Measurements from ENCODE around the gene OR51M1.

OR51M1 gene

DNA sequence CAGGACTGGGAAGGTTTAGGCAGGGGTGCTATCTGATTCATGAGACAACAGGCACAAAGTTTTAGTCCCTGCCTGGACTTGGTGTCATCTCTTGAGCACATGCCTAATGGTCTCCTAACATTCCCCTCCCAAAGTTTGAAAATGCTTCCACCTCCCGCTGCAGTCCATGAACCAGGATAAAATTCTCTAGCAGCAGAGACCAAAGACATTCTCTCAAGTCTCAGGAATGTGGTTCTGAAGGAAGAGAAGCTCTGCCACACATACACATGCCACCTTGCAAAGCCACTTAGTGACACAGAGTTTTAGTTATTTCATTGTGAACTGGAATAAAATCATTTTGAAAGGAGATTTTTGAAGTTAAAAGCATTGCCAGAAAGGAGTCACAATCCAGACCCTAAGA lies 16.8 kb upstream of the OR51M1 start:
- TF ChIP-seq, protein P1, sequence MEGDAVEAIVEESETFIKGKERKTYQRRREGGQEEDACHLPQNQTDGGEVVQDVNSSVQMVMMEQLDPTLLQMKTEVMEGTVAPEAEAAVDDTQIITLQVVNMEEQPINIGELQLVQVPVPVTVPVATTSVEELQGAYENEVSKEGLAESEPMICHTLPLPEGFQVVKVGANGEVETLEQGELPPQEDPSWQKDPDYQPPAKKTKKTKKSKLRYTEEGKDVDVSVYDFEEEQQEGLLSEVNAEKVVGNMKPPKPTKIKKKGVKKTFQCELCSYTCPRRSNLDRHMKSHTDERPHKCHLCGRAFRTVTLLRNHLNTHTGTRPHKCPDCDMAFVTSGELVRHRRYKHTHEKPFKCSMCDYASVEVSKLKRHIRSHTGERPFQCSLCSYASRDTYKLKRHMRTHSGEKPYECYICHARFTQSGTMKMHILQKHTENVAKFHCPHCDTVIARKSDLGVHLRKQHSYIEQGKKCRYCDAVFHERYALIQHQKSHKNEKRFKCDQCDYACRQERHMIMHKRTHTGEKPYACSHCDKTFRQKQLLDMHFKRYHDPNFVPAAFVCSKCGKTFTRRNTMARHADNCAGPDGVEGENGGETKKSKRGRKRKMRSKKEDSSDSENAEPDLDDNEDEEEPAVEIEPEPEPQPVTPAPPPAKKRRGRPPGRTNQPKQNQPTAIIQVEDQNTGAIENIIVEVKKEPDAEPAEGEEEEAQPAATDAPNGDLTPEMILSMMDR (IDR thresholded peaks at IDR 0.05), result no peak

DNA sequence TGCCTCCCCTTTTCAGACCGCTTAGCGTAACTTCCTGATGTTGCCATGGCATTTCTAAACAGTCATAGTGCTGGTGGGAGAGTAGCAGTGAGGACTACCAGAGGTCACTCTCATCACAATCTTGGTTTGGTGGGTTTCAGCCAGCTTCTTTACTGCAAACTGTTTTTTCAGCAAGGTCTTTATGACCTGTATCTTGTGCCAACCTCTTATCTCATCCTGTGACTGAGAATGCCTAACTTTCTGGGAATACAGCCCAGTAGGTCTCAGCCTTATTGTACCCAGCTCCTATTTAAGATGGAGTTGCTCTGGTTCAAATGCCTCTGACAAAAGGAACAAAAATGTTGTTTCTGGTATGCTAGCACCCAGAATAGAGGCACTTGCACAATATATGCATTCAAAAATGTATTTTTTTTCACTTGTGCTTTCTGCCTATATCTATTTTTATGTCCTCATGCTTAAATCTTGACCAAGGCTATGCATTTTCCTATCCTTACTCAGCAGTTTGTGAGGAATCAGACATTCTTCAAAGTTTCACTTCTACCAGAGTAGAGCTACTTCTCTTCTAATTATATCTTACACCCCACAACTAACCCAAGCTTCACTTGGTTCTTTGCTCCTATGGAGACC lies 16.1 kb upstream of the OR51M1 start:
- Histone ChIP-seq H3K9me3 (ENCODE audit: control insufficient read depth, low read length) (no peaks in the 10 kb centered on the region), H3K4me3 (ENCODE audit: low read depth, low read length) (no peak overlapping the region), H3K79me2 (no peaks in the 10 kb centered on the region), H2AFZ (no peak overlapping the region), H3K4me2 (ENCODE audit: low read length) (no peak overlapping the region), H3K9ac (no peak overlapping the region), H3K27ac (no peak overlapping the region), H3K36me3 (ENCODE audit: control insufficient read depth, insufficient read depth, low read length) (no peaks in the 10 kb centered on the region), H3K4me1 (no peaks in the 10 kb centered on the region), H3K27me3 (ENCODE audit: control insufficient read depth, insufficient read depth, low read length) (no peaks in the 10 kb centered on the region)
- TF ChIP-seq, protein P1 (IDR thresholded peaks at IDR 0.05), result no peak

More for the DNA sequence above, 16.8 kb upstream of the OR51M1 start:
- H2AFZ ChIP-seq, result no peak overlapping the region
- no peaks in the 10 kb centered on the region for H3K79me2 ChIP-seq
- H3K4me2 ChIP-seq (ENCODE audit: low read length), result no peak overlapping the region
- H3K4me1 ChIP-seq, result no peaks in the 10 kb centered on the region
- no peak overlapping the region for H3K27ac ChIP-seq
- H3K9ac ChIP-seq, result no peak overlapping the region
- no peaks in the 10 kb centered on the region for H3K27me3 ChIP-seq (ENCODE audit: control insufficient read depth, insufficient read depth, low read length)
- no peaks in the 10 kb centered on the region for H3K9me3 ChIP-seq (ENCODE audit: control insufficient read depth, low read length)
- H3K36me3 ChIP-seq (ENCODE audit: control insufficient read depth, insufficient read depth, low read length), result no peaks in the 10 kb centered on the region
- H3K4me3 ChIP-seq (ENCODE audit: low read depth, low read length), result no peak overlapping the region

DNA sequence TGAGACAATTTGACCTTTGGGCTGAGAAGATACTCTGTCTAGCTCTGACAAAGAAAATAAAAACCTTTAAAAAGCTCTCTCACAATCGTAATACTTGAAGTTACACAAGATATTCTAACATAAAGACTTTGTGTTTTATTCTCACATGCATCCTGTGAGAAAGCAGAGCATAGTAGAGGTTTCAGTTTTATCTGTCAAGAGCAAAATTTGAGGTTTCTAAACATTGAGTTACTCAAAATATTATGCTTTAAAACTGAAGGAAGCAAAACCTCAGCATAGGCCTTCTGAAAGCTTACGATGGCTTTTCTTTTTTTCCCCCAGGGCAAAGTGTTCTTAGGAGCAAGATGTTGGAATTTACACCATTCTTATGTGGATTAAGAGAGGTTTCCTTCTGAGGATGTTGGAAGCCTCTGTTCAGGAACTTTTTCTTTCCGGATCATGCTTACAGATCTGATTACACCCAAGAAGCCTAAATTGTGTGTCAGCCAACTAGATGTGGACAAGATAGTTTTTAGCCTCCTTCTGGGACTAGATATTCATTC lies 15.0 kb upstream of the OR51M1 start:
- no peak overlapping the region for H3K9ac ChIP-seq
- H3K79me2 ChIP-seq, result no peaks in the 10 kb centered on the region
- no peak overlapping the region for H3K4me3 ChIP-seq (ENCODE audit: low read depth, low read length)
- H3K36me3 ChIP-seq (ENCODE audit: control insufficient read depth, insufficient read depth, low read length), result no peaks in the 10 kb centered on the region
- H2AFZ ChIP-seq, result no peak overlapping the region
- H3K27ac ChIP-seq, result no peak overlapping the region
- TF ChIP-seq, protein P1 (IDR thresholded peaks at IDR 0.05), result no peak
- no peak overlapping the region for H3K4me2 ChIP-seq (ENCODE audit: low read length)
- H3K4me1 ChIP-seq, result no peaks in the 10 kb centered on the region
- H3K27me3 ChIP-seq (ENCODE audit: control insufficient read depth, insufficient read depth, low read length), result no peaks in the 10 kb centered on the region
- no peaks in the 10 kb centered on the region for H3K9me3 ChIP-seq (ENCODE audit: control insufficient read depth, low read length)

DNA sequence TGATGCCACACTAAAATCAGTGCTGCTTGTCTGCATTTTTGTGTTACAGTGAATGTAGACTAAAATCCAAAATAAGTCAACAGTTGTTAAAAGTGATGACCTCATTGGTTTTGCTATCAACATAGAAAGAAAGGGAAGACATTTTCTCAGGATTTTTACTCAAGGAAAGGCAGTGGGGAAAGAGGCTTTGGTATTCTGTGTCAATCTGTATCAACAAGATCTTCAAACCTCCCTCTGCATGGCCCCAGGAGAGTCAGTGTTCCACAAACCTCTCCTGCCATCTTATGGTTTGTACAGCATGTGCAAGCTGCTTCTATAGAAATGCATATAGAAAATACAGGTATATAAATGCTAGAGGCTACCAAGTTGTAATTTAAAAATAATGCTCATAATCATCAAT lies 13.8 kb upstream of the OR51M1 start:
- no peaks in the 10 kb centered on the region for H3K79me2 ChIP-seq
- H3K36me3 ChIP-seq (ENCODE audit: control insufficient read depth, insufficient read depth, low read length), result no peaks in the 10 kb centered on the region
- no peaks in the 10 kb centered on the region for H3K9me3 ChIP-seq (ENCODE audit: control insufficient read depth, low read length)
- no peak overlapping the region for H3K4me2 ChIP-seq (ENCODE audit: low read length)
- H3K27ac ChIP-seq, result no peak overlapping the region
- H3K27me3 ChIP-seq (ENCODE audit: control insufficient read depth, insufficient read depth, low read length), result no peaks in the 10 kb centered on the region
- TF ChIP-seq, protein P1 (IDR thresholded peaks at IDR 0.05), result no peak
- H2AFZ ChIP-seq, result no peak overlapping the region
- H3K9ac ChIP-seq, result no peak overlapping the region
- no peaks in the 10 kb centered on the region for H3K4me1 ChIP-seq
- no peak overlapping the region for H3K4me3 ChIP-seq (ENCODE audit: low read depth, low read length)

Measured in parathyroid adenoma (tissue), 2 donors.